ENCODE results near the gene TMEM132A. TPM values are rescaled to one million over a fixed set of nuclear protein-coding genes. Genes with fewer than 3 reads are reported as not detected.

TMEM132A gene
- total and polyA plus RNA-seq, 10 of the 15 experiments (the other 5 are each of a cell fraction or from before 2014, with no cell fraction given): 0.16 to 25.0 (median 4.3) TPM

GRCh38 chr11:60952742-60953170, 28.5 kb downstream of the TMEM132A start:
- ChIA-PET CTCF (interaction anchor here (1.0 to 2.5 kb wide), 5 partner anchors 12 to 122 kb away, joined by 3 to 26 read pairs (median 3); no protein-coding TSS in a partner anchor), POLR2A (interaction anchor here (1.1 to 2.8 kb wide), 4 partner anchors 38 to 187 kb away, joined by 4 to 14 read pairs (median 10); partner anchors contain the start of gene TMEM109), SMC1A (ENCODE audit: uncharacterized antibody, unreplicated experiment) (interaction anchor here (1.0 to 7.6 kb wide), 6 partner anchors 7 to 190 kb away, joined by 3 to 76 read pairs (median 6); partner anchors contain the start of gene TMEM109), RAD21 (ENCODE audit: unreplicated experiment) (interaction anchor here (1.4 to 3.6 kb wide), 4 partner anchors 18 to 190 kb away, joined by 6 to 21 read pairs (median 12); partner anchors contain the start of genes CD6 and TMEM109)
- Histone ChIP-seq H3K27me3 (replicated peaks in 1 of 2; ENCODE audit: control insufficient read depth in 2 of 2, insufficient read depth in 2 of 2, low read length in 1 of 2) (no peaks in the 10 kb centered on the region), H3K9ac (ENCODE audit: control insufficient read depth, insufficient read depth, low read length) (peak overlapping the region; percentile 90), H3K4me1 (ENCODE audit: control insufficient read depth, insufficient read depth, low read length) (peaks cover 28% of the 10 kb centered on the region), H3K27ac (ENCODE audit: control insufficient read depth, insufficient read depth) (peak overlapping the region; percentile 97), H3K9me3 (replicated peaks; ENCODE audit: control insufficient read depth, insufficient read depth, low read length) (no peaks in the 10 kb centered on the region), H3K4me2 (ENCODE audit: control insufficient read depth, insufficient read depth) (peak overlapping the region; percentile 98), H2AFZ (ENCODE audit: control insufficient read depth, low read depth, low read length) (peak overlapping the region; percentile 64), H3K79me2 (ENCODE audit: control insufficient read depth, insufficient read depth, low read length) (peaks cover 43% of the 10 kb centered on the region), H4K20me1 (ENCODE audit: control insufficient read depth, insufficient read depth) (no peaks in the 10 kb centered on the region; the same call in 1 of the 2 replicates), H3K36me3 (ENCODE audit: control insufficient read depth in 2 of 2, insufficient read depth in 2 of 2, low read length in 1 of 2) (no peaks in the 10 kb centered on the region; a peak in 1 of 4 replicates), H3K4me3 (peak overlapping the region; percentile 82)
- DNase-seq (ENCODE audit: low read depth, low spot score) (no peak), ATAC-seq (no peak; the same call in 2 of the 3 replicates), FAIRE-seq (no peak)
- BruUV-seq (replicated peaks): TSS peak; percentile 84
- no peak for TF ChIP-seq IRF4 (IDR thresholded peaks at IDR 0.05; ENCODE audit: low read depth, low read length)
- peak; percentile 66 for TF ChIP-seq HDGF (IDR thresholded peaks at IDR 0.05)
- TF ChIP-seq KDM1A (IDR thresholded peaks at IDR 0.05; ENCODE audit: borderline replicate concordance): no peak
- TF ChIP-seq ETV6 (conservative IDR thresholded peaks at IDR 0.05 in 1 of 2, IDR thresholded peaks at IDR 0.05 in 1 of 2; ENCODE audit: borderline replicate concordance in 1 of 2, low read depth in 1 of 2): peak in 1 of 2 experiments; percentile 7; a peak in 1 of 4 replicates
- TF ChIP-seq ZNF274 (IDR thresholded peaks at IDR 0.05; ENCODE audit: insufficient read depth, insufficient read length): no peak
- 0 out of 4 replicates have a peak, but pooled peaks of 1 of the 2 experiments have one; percentile 32 for TF ChIP-seq EP300 (IDR thresholded peaks at IDR 0.05; ENCODE audit: borderline replicate concordance in 1 of 2, control insufficient read depth in 1 of 2, low read depth in 2 of 2, low read length in 2 of 2)
- TF ChIP-seq MTA3 (IDR thresholded peaks at IDR 0.05; ENCODE audit: borderline replicate concordance, low read length): 0 out of 2 replicates have a peak, but pooled peaks have one; percentile 8
- peak; percentile 7; the same call in 1 of the 2 replicates for TF ChIP-seq CBFB (IDR thresholded peaks at IDR 0.05; ENCODE audit: low read depth)
- TF ChIP-seq SMARCA5 (IDR thresholded peaks at IDR 0.05): peak; percentile 93
- TF ChIP-seq NFYB (IDR thresholded peaks at IDR 0.05; ENCODE audit: insufficient read depth, low read depth, low read length): 0 out of 2 replicates have a peak, but pooled peaks have one; percentile 21
- in situ Hi-C loops (cut with MboI) (no loop called here), intact Hi-C loops (cut with micrococcal nuclease; ENCODE audit: unreplicated experiment) (loop anchor here (1.0 to 10.0 kb wide), 3 partner anchors 38 to 109 kb away; partner anchors contain the start of genes CCDC86 and TMEM109)
- WGBS (ENCODE audit: insufficient coverage, insufficient replicate concordance, low lambda C conversion rate, missing lambda C conversion rate): 0% methylated on average over 3 of the region's 3 CpGs
